Caco-2 (cell line): ENCODE measurements around the gene LTO1. TPM values are rescaled to one million over a fixed set of nuclear protein-coding genes. Genes with fewer than 3 reads are reported as not detected.
"Not testable (repeated sequence)": the region's sequence is repeated elsewhere in the genome, so short reads cannot be mapped to it uniquely, and the experiment has no call there.

Experiments used
- BruUV-seq: library from RNA; stranded (reverse); fragments of 400-500 nt; replicated peaks from 2 replicates; lab custom pipeline; 2021; lab: Mats Ljungman, UMichigan
- CTCF ChIA-PET: fragments of 300-600 bp; sonication (Branson Sonifier 250); formaldehyde crosslinking; loops from one replicate; lab custom pipeline; 2022; ENCODE audit warnings: antibody characterized with exemption; lab: Charles Lee
- POLR2A ChIA-PET: fragments of 300-600 bp; sonication (Branson Sonifier 250); formaldehyde crosslinking; loops from one replicate; lab custom pipeline; 2022; ENCODE audit warnings: antibody characterized with exemption; lab: Charles Lee
- DNase-seq, 2 experiments: peaks; one replicate each; pipeline versions ENCODE4 v3.0.0 to v3.0.0-alpha.2; 2020 to 2022
- H3K27me3 ChIP-seq: replicated peaks from 2 replicates; pipeline ENCODE4 v1.6.0; 2011; ENCODE audit warnings: low read length; ENCODE audit not compliant: control insufficient read depth, insufficient read depth
- H3K36me3 ChIP-seq: 2 replicates; pipeline ENCODE4 v1.5.1; 2011; ENCODE audit warnings: low read length; ENCODE audit not compliant: control insufficient read depth, insufficient read depth
- H3K4me1 ChIP-seq: fragments of 250-450 bp; sonication (Bioruptor Pico); 2 replicates; pipeline ENCODE4 v1.5.1; 2020; ENCODE audit warnings: mild to moderate bottlenecking
- H3K4me3 ChIP-seq: 2 replicates; pipeline ENCODE4 v1.5.1; 2011; ENCODE audit warnings: low read depth, mild to moderate bottlenecking, control low read depth, low read length
- H3K9me3 ChIP-seq: fragments of 250-450 bp; sonication (Bioruptor Pico); 2 replicates; pipeline ENCODE4 v1.5.1; 2020; ENCODE audit warnings: mild to moderate bottlenecking, moderate library complexity
- H3K27ac Mint-ChIP-seq: one replicate; pipeline ENCODE4 v1.8.0; 2022; ENCODE audit warnings: mixed read lengths; ENCODE audit not compliant: unreplicated experiment
- H3K27me3 Mint-ChIP-seq: one replicate; pipeline ENCODE4 v1.8.0; 2022; ENCODE audit warnings: mixed read lengths; ENCODE audit not compliant: insufficient read depth, unreplicated experiment
- H3K36me3 Mint-ChIP-seq: one replicate; pipeline ENCODE4 v1.8.0; 2022; ENCODE audit warnings: mild to moderate bottlenecking, mixed read lengths; ENCODE audit not compliant: insufficient read depth, unreplicated experiment
- H3K4me1 Mint-ChIP-seq: one replicate; pipeline ENCODE4 v1.8.0; 2022; ENCODE audit warnings: low read depth, mixed read lengths; ENCODE audit not compliant: unreplicated experiment
- H3K4me3 Mint-ChIP-seq: one replicate; pipeline ENCODE4 v1.8.0; 2022; ENCODE audit warnings: mild to moderate bottlenecking, moderate library complexity, mixed read lengths; ENCODE audit not compliant: unreplicated experiment
- H3K9me3 Mint-ChIP-seq: one replicate; pipeline ENCODE4 v1.8.0; 2022; ENCODE audit warnings: mixed read lengths; ENCODE audit not compliant: unreplicated experiment
- intact Hi-C: fragments of 100-400 bp; cut with micrococcal nuclease; formaldehyde crosslinking; loops from one replicate; pipeline ENCODE4 v1.10.0; 2022; ENCODE audit not compliant: unreplicated experiment
- total RNA-seq: library from RNA; stranded (reverse); gene quantifications from 2 replicates; pipeline ENCODE4 v1.2.3, GENCODE V29; 2022
- TF ChIP-seq, protein P1 (sequence below), 2 experiments: fragments of 200-600 bp in 1 of 2; IDR thresholded peaks; 1 replicate in 1 of 2; 2 replicates in 1 of 2; pipeline versions ENCODE4 v1.5.1 to v1.8.0; 2011 to 2022; ENCODE audit warnings: antibody characterized with exemption in 1 of 2, control low read depth in 1 of 2, inconsistent platforms in 1 of 2, low read depth in 1 of 2, low read length in 1 of 2, mild to moderate bottlenecking in 1 of 2, moderate library complexity in 1 of 2; ENCODE audit not compliant: insufficient read depth in 1 of 2, severe bottlenecking in 1 of 2, unreplicated experiment in 1 of 2

The LTO1 gene
- total RNA-seq, 1 experiment from 2014 or later = 49.3 TPM

DNA sequence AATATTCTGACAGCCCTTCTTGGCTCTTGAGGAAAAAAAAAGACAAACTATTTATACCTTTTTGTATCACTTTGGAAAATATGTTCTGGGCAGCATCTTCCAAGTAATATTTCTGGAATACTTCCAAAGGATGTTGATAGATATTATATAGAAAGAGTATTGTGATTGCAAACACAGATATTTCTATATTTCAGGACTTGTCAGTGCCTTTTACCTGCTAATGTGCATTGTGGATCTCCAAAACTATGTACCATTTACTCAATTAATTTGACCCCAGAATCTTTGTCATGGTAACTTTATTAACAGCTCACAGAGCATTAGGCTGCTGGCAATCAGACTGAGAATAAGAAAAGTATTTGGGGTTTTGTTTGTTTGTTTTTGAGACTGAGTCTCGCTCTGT is 50.9 kb downstream of the LTO1 start:
- Mint-ChIP-seq H3K27me3 (no peaks in the 10 kb centered on the region), H3K9me3 (peaks cover under 1% of the 10 kb centered on the region), H3K4me3 (no peak overlapping the region), H3K4me1 (peaks cover 6% of the 10 kb centered on the region), H3K36me3 (peaks cover 6% of the 10 kb centered on the region), H3K27ac (no peak overlapping the region)
- Histone ChIP-seq H3K27me3 (no peaks in the 10 kb centered on the region), H3K9me3 (peaks cover 10% of the 10 kb centered on the region; the same call in 1 of the 2 replicates), H3K4me3 (no peak overlapping the region), H3K4me1 (no peaks in the 10 kb centered on the region), H3K36me3 (no peaks in the 10 kb centered on the region)
- no peak for DNase-seq
- ChIA-PET CTCF (no interaction called here), POLR2A (no interaction called here)
- no TSS peak for BruUV-seq
- TF ChIP-seq, protein P1, sequence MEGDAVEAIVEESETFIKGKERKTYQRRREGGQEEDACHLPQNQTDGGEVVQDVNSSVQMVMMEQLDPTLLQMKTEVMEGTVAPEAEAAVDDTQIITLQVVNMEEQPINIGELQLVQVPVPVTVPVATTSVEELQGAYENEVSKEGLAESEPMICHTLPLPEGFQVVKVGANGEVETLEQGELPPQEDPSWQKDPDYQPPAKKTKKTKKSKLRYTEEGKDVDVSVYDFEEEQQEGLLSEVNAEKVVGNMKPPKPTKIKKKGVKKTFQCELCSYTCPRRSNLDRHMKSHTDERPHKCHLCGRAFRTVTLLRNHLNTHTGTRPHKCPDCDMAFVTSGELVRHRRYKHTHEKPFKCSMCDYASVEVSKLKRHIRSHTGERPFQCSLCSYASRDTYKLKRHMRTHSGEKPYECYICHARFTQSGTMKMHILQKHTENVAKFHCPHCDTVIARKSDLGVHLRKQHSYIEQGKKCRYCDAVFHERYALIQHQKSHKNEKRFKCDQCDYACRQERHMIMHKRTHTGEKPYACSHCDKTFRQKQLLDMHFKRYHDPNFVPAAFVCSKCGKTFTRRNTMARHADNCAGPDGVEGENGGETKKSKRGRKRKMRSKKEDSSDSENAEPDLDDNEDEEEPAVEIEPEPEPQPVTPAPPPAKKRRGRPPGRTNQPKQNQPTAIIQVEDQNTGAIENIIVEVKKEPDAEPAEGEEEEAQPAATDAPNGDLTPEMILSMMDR (IDR thresholded peaks at IDR 0.05; ENCODE audit: insufficient read depth in 1 of 2, low read depth in 1 of 2, low read length in 1 of 2, severe bottlenecking in 1 of 2, unreplicated experiment in 1 of 2) = no peak
- intact Hi-C loops = no loop called here

DNA sequence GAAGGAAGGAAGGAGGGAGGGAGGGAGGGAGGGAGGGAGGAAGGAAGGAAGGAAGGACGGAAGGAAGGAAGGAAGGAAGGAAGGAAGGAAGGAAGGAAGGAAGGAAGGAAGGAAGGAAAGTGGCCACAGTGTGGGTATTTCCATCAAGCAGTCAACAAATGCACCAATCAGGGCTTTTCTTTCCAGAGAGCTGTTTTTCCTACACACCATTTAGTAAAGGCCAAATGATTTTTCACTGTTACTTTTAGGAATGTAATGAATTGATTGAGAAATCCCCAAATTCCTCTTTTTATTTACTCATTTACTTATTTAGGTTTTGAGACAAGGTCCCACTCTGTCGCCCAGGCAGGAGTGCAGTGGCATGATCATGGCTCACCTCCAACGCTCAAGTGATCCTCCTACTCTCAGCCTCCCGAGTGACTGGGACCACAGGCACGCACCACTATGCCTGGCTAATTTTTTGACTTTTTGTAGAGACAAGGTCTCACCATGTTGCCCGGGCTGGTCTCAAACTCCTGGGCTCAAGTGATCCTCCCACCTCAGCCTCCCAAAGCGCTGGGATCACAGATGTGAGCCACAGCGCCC is 53.0 kb downstream of the LTO1 start:
- H3K27me3 Mint-ChIP-seq, H3K4me1 ChIP-seq, H3K27me3 ChIP-seq, H3K27ac Mint-ChIP-seq, H3K36me3 Mint-ChIP-seq, H3K9me3 ChIP-seq, CTCF ChIA-PET, H3K36me3 ChIP-seq, H3K4me3 ChIP-seq, intact Hi-C loops, H3K4me3 Mint-ChIP-seq, DNase-seq, POLR2A ChIA-PET, BruUV-seq, H3K9me3 Mint-ChIP-seq: not testable (repeated sequence)
- peaks cover 11% of the 10 kb centered on the region for H3K4me1 Mint-ChIP-seq

DNA sequence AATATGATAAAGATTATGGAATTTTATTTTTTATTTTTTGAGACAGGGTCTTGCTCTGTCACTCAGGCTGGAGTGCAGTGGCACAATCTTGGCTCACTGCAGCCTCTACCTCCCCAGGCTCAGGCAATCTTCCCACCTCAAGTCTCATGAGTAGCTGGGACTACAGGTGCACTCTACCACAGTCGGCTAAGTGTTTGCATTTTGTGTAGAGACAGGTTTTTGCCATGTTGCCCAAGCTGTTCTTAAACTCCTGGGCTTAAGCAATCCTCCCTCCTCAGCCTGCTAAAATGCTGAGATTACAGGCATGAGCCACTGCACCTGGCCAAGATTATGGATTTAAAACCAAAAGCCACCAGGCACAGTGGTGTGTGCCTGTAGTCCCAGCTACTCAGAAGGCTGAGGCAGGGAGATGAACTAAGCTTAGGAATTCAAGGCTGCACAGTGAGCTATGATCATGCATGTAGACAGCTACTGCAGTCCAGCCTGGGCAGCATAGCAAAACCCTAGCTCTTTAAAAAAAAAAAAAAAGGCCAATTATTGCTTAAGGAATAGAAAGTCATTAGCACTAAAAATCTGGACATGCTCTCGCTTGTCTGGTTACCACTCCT is 54.4 kb downstream of the LTO1 start:
- no peaks in the 10 kb centered on the region for H3K36me3 ChIP-seq
- no TSS peak for BruUV-seq

More for the DNA sequence above, 54.4 kb downstream of the LTO1 start:
- TF ChIP-seq, protein P1 (IDR thresholded peaks at IDR 0.05; ENCODE audit: insufficient read depth in 1 of 2, low read depth in 1 of 2, low read length in 1 of 2, severe bottlenecking in 1 of 2, unreplicated experiment in 1 of 2) = no peak
- H3K9me3 Mint-ChIP-seq = no peaks in the 10 kb centered on the region
- H3K4me3 Mint-ChIP-seq = no peak overlapping the region
- Histone ChIP-seq H3K9me3 (0 out of 2 replicates have a peak, but pooled peaks cover 3% of the 10 kb centered on the region), H3K27me3 (no peaks in the 10 kb centered on the region), H3K4me3 (no peak overlapping the region), H3K4me1 (peaks cover 9% of the 10 kb centered on the region)
- no peak overlapping the region for H3K27ac Mint-ChIP-seq
- ChIA-PET CTCF (interaction anchor here (0.6 kb wide), 2 partner anchors 13 to 1618 kb away, joined by 3 read pairs; no protein-coding TSS in a partner anchor), POLR2A (no interaction called here)
- H3K36me3 Mint-ChIP-seq = no peaks in the 10 kb centered on the region
- peaks cover 11% of the 10 kb centered on the region for H3K4me1 Mint-ChIP-seq
- no peak for DNase-seq
- H3K27me3 Mint-ChIP-seq = no peaks in the 10 kb centered on the region
- intact Hi-C loops = no loop called here
